GM23248 (cell line): Measurements from ENCODE around the gene COL8A1.

ENCODE experiments used
- EZH2 ChIP-seq: fragments of 200-600 bp; sonication (generic); IDR thresholded peaks from 2 replicates; pipeline ENCODE4 v1.6.1; 2018; ENCODE audit warnings: antibody characterized with exemption, mild to moderate bottlenecking; ENCODE audit not compliant: insufficient read depth, poor library complexity, severe bottlenecking
- EZH2phosphoT487 ChIP-seq: fragments of 200-600 bp; sonication (generic); IDR thresholded peaks from 2 replicates; pipeline ENCODE4 v1.6.1; 2018; ENCODE audit warnings: antibody characterized with exemption, moderate library complexity, mild to moderate bottlenecking, low read depth; ENCODE audit not compliant: insufficient read depth

- TF ChIP-seq EZH2 (no peak), EZH2phosphoT487 (no peak)
Observed at GRCh38 chr3:99666201-99666600, 27.8 kb downstream of the COL8A1 start.
